Measurements from ENCODE around the gene CBX8. TPM values are rescaled to one million over a fixed set of nuclear protein-coding genes. Genes with fewer than 3 reads are reported as not detected.

The CBX8 gene
- total RNA-seq, 2 donors from 2014 or later: 4.7 to 4.8 TPM

DNA sequence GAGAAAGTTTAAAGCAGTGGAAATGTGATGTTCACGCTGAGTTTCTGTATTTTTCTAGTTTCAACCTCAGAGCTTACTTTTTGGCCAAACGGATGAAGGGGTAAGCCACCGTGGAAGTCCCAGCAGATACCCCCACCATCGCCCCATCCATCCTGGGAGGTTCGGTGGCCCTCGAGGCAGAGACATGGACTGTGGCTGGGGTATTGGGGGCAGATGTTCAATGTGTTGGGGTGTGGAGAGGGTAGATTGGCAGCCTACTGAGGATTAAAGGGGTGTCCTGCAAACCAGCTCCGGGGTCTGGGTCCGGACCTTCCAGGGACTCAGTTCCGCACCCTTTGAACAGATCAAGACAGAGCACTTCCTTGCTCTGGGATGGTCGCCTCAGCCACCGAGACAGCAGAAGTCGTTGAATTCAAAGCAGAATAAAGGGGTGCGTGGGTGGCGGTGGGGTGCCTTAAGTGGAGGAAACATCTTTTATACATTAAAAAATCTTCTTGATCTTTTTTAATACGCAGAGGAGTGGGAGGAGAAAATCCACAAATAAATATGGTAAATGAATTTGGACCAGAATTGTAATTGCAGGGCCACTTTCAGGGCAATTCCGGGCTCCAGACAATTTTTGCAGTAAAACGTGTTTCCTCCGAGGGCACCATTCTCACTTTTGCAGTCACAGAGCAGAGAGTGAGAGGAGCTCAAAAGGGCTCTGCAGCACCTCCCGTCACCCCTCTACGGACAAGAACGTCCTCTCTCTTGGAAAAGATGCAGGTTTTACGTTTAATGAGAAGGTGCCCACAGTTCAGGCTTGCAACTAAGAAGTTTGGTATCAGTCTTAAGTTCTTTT, 8.2 kb upstream of the CBX8 start:
- TF ChIP-seq POLR2A (IDR thresholded peaks at IDR 0.05): no peak
- TF ChIP-seq, protein P1, sequence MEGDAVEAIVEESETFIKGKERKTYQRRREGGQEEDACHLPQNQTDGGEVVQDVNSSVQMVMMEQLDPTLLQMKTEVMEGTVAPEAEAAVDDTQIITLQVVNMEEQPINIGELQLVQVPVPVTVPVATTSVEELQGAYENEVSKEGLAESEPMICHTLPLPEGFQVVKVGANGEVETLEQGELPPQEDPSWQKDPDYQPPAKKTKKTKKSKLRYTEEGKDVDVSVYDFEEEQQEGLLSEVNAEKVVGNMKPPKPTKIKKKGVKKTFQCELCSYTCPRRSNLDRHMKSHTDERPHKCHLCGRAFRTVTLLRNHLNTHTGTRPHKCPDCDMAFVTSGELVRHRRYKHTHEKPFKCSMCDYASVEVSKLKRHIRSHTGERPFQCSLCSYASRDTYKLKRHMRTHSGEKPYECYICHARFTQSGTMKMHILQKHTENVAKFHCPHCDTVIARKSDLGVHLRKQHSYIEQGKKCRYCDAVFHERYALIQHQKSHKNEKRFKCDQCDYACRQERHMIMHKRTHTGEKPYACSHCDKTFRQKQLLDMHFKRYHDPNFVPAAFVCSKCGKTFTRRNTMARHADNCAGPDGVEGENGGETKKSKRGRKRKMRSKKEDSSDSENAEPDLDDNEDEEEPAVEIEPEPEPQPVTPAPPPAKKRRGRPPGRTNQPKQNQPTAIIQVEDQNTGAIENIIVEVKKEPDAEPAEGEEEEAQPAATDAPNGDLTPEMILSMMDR (IDR thresholded peaks at IDR 0.05): no peak
- TF ChIP-seq POLR2AphosphoS5 (IDR thresholded peaks at IDR 0.05): no peak
- intact Hi-C loops (cut with DNase I): no loop called here
- peaks cover 62% of the 10 kb centered on the region for H3K27me3 ChIP-seq (replicated peaks; ENCODE audit: insufficient read depth)
- H3K4me3 ChIP-seq: no peak overlapping the region
- no peaks in the 10 kb centered on the region for H3K36me3 ChIP-seq
- H3K9me3 ChIP-seq: no peaks in the 10 kb centered on the region
- peaks cover 6% of the 10 kb centered on the region for H3K4me1 ChIP-seq (replicated peaks)
- DNase-seq (ENCODE audit: low spot score): no peak
- H3K27ac ChIP-seq: no peak overlapping the region
- WGBS: 12% methylated on average over 22 of the region's 22 CpGs

DNA sequence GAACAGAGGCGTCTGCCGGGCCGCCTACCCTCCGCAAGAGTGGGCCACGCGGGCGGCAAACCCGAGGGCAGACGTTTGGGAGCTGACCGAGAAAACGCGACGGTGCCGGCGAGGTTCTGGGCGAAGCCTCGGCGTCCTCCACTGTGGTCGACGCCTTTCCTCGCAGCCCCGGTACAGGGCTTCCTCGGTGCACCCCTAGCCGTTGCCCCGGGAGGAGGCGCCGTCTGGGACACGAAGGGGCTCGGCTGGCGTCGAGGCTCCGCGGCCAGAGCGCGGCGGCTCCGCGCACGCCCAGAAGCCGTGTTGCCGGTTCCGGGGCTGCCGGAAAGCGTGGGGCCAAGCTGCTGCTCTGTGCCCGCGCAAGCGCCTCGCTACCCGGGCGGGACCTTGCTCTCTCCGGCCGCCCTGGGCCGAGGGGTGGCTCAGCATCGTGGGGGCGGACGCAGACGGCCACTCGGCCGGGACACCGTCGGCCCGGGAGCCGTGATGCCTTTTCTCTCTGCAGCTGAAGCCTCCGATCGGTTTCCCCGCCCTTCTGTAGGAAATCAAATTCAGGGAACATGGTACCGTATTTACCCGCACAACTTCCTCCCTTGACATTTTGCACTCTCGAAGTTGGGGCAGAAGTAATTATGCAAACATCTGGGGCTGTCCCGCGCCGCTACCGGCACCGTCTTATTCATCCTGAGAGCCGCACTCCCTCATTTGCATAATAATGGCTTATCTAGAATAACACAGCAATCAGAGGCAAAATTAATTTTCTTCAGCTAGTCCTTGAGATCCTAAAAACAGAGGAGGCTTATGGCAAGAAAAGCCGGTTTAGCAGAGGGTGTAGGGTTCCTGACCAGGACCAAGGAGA, 7.3 kb upstream of the CBX8 start:
- peaks cover 70% of the 10 kb centered on the region for H3K27me3 ChIP-seq (replicated peaks; ENCODE audit: insufficient read depth)
- intact Hi-C loops (cut with DNase I): no loop called here
- no peak for DNase-seq (ENCODE audit: low spot score)

GRCh38 chr17:79803421-79803996, 6.6 kb upstream of the CBX8 start:
- intact Hi-C loops (cut with DNase I): no loop called here
- 13% methylated on average over 30 of the region's 31 CpGs for WGBS
- Histone ChIP-seq H3K27me3 (replicated peaks; ENCODE audit: insufficient read depth) (peaks cover 77% of the 10 kb centered on the region), H3K4me1 (replicated peaks) (peaks cover 6% of the 10 kb centered on the region), H3K27ac (no peak overlapping the region), H3K4me3 (no peak overlapping the region), H3K36me3 (no peaks in the 10 kb centered on the region), H3K9me3 (no peaks in the 10 kb centered on the region)
- TF ChIP-seq POLR2AphosphoS5 (IDR thresholded peaks at IDR 0.05): no peak
- TF ChIP-seq POLR2A (IDR thresholded peaks at IDR 0.05): no peak
- TF ChIP-seq, protein P1 (IDR thresholded peaks at IDR 0.05): no peak
- no peak for DNase-seq (ENCODE audit: low spot score)

More for the DNA sequence above, 7.3 kb upstream of the CBX8 start:
- Histone ChIP-seq H3K4me1 (replicated peaks) (peaks cover 6% of the 10 kb centered on the region), H3K9me3 (no peaks in the 10 kb centered on the region), H3K36me3 (no peaks in the 10 kb centered on the region), H3K4me3 (no peak overlapping the region), H3K27ac (no peak overlapping the region)
- 2% methylated on average over 48 of the region's 76 CpGs for WGBS
- TF ChIP-seq POLR2AphosphoS5 (IDR thresholded peaks at IDR 0.05) (peak; percentile 5), POLR2A (IDR thresholded peaks at IDR 0.05) (no peak)

DNA sequence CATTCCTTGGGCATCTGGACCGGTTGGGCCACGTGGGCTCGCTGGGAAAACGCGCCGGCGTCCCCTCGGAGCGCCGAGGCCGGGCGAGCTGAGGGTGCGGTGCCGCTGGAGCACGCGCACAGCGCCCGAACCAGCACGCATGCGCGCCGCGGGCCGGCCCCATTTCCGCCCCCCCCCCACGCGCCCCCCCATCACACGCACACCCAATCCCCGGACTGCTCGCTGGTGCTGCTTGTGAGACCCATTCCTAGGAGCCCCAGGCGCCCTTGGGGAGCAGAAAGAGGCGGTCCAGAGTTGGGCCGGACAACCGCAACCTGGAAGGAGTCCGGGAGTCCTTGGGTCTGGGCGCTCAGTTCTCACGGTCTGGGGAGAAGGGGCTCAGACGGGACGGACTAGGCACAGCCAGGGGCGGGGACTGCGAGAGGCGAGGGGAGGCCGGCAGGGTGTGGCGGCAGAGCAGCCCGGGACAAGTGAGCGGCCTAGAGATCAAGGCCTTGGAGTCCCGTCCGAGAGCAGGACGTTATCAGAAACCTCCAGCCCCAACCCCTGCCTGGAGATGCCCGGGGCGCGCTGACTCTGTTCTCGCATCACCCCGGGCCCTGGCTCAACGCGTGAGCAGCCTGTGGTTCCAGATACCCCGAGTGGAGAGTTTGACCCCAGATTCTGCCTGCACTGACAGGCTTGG, 6.0 kb upstream of the CBX8 start:
- WGBS: 7% methylated on average over 51 of the region's 57 CpGs
- H3K4me1 ChIP-seq (replicated peaks): peaks cover 10% of the 10 kb centered on the region

More for the DNA sequence above, 6.0 kb upstream of the CBX8 start:
- H3K4me3 ChIP-seq: no peak overlapping the region
- TF ChIP-seq, protein P1 (IDR thresholded peaks at IDR 0.05): no peak
- TF ChIP-seq POLR2A (IDR thresholded peaks at IDR 0.05): no peak
- no peak for TF ChIP-seq POLR2AphosphoS5 (IDR thresholded peaks at IDR 0.05)
- H3K9me3 ChIP-seq: no peaks in the 10 kb centered on the region
- DNase-seq (ENCODE audit: low spot score): no peak
- H3K27me3 ChIP-seq (replicated peaks; ENCODE audit: insufficient read depth): peaks cover 82% of the 10 kb centered on the region
- H3K36me3 ChIP-seq: no peaks in the 10 kb centered on the region
- intact Hi-C loops (cut with DNase I): no loop called here
- no peak overlapping the region for H3K27ac ChIP-seq

Data from prostate gland (tissue), 2 donors.